ENCODE results near the gene HNRNPA1. TPM values are rescaled to one million over a fixed set of nuclear protein-coding genes. Genes with fewer than 3 reads are reported as not detected.

The HNRNPA1 gene
- total and polyA plus RNA-seq, 9 of the 15 experiments (the other 6 are each of a cell fraction or from before 2014, with no cell fraction given): 1,166 to 2,703 (median 1,815) TPM

GRCh38 chr12:54304187-54304810 is 23.8 kb downstream of the HNRNPA1 start (continued):
- TF ChIP-seq CUX1 (CRISPR knock-in tag; IDR thresholded peaks at IDR 0.05): peak; percentile 78; the same call in 1 of the 2 replicates
- TF ChIP-seq KLF1 (tag; IDR thresholded peaks at IDR 0.05): peak; percentile 97
- TF ChIP-seq SP1 (CRISPR knock-in tag; IDR thresholded peaks at IDR 0.05): peak; percentile 89
- peak; percentile 72; the same call in 1 of the 2 replicates for TF ChIP-seq GABPB1 (CRISPR knock-in tag; IDR thresholded peaks at IDR 0.05)
- peak in 1 of 2 experiments; percentile 91; a peak in 2 of 4 replicates for TF ChIP-seq ZNF639 (CRISPR knock-in tag; conservative IDR thresholded peaks at IDR 0.05 in 1 of 2, IDR thresholded peaks at IDR 0.05 in 1 of 2)
- TF ChIP-seq ZBTB9 (CRISPR knock-in tag; IDR thresholded peaks at IDR 0.05): peak; percentile 92
- peak; percentile 98 for TF ChIP-seq PML (IDR thresholded peaks at IDR 0.05; ENCODE audit: low read length)
- TF ChIP-seq YBX1 (IDR thresholded peaks at IDR 0.05): no peak
- peak; percentile 87 for TF ChIP-seq BCOR (IDR thresholded peaks at IDR 0.05)
- no peak for TF ChIP-seq PREB (CRISPR knock-in tag; IDR thresholded peaks at IDR 0.05)
- TF ChIP-seq CHAMP1 (IDR thresholded peaks at IDR 0.05): no peak
- peak; percentile 100 for TF ChIP-seq CEBPB (tag; IDR thresholded peaks at IDR 0.05)
- TF ChIP-seq ZNF830 (CRISPR knock-in tag; IDR thresholded peaks at IDR 0.05): 0 out of 2 replicates have a peak, but pooled peaks have one; percentile 68

Data from K562 (cell line).